Small intestine (tissue), 7 donors: ENCODE results near the gene ACTRT2. TPM values are rescaled to one million over a fixed set of nuclear protein-coding genes. Genes with fewer than 3 reads are reported as not detected.
A peak's percentile ranks its signal among the peaks of the same experiment; 100 is the strongest.

Source experiments
- DNase-seq, 2 donors: peaks; one replicate each; pipeline versions ENCODE4 v3.0.0 to v3.0.0-alpha.2; 2013
- FAIRE-seq: peaks from 2 replicates; lab custom pipeline; 2012; peaks lifted over from hg19 to GRCh38; lab: Jason Lieb, UNC
- H3K27ac ChIP-seq, 3 donors: one replicate each; pipeline ENCODE4 v1.5.1; 2013; ENCODE audit warnings: low read length in 2 of 3, mild to moderate bottlenecking in 2 of 3, control low read depth in 1 of 3, inconsistent platforms in 1 of 3, low read depth in 1 of 3, moderate library complexity in 1 of 3
- H3K27me3 ChIP-seq, 3 donors: one replicate each; pipeline ENCODE4 v1.6.1; 2013; ENCODE audit warnings: low read length in 3 of 3, inconsistent platforms in 1 of 3; ENCODE audit not compliant: control insufficient read depth in 3 of 3, insufficient read depth in 3 of 3
- H3K36me3 ChIP-seq, 3 donors: one replicate each; pipeline ENCODE4 v1.6.1; 2013; ENCODE audit warnings: low read length in 3 of 3, inconsistent platforms in 1 of 3, low read depth in 1 of 3, mild to moderate bottlenecking in 1 of 3, moderate library complexity in 1 of 3; ENCODE audit not compliant: control insufficient read depth in 3 of 3, insufficient read depth in 2 of 3
- H3K4me1 ChIP-seq, 3 donors: one replicate each; pipeline ENCODE4 v1.6.1; 2013; ENCODE audit warnings: low read length in 2 of 3, inconsistent platforms in 1 of 3, low read depth in 1 of 3, mild to moderate bottlenecking in 1 of 3, moderate library complexity in 1 of 3; ENCODE audit not compliant: control insufficient read depth in 3 of 3, insufficient read depth in 2 of 3
- H3K4me3 ChIP-seq, 3 donors: one replicate each; pipeline ENCODE4 v1.5.1; 2013; ENCODE audit warnings: low read length in 3 of 3, control low read depth in 1 of 3, inconsistent platforms in 1 of 3, low read depth in 1 of 3, mild to moderate bottlenecking in 1 of 3, moderate library complexity in 1 of 3
- H3K9me3 ChIP-seq, 2 donors: one replicate each; pipeline ENCODE4 v1.6.1; 2013; ENCODE audit warnings: low read depth in 1 of 2, low read length in 1 of 2; ENCODE audit not compliant: control insufficient read depth in 2 of 2, insufficient read depth in 1 of 2
- WGBS, 3 donors: extraction: QIAGEN DNeasy Blood & Tissue Kit; methylation state at CpG; one replicate each; pipeline ENCODE4 v1.1.7; 2013; 5-methylcytosine and 5-hydroxymethylcytosine counted together
- polyA plus RNA-seq, 4 donors: library from polyadenylated mRNA; stranded (reverse) in 3 of 4; unstranded in 1 of 4; fragments of 200-250 nt in 3 of 4; fragments of 120-200 nt in 1 of 4; gene quantifications; one replicate each; pipeline versions ENCODE4 v1.2.1 to v1.2.3, GENCODE V29; 2013
- donor health status: healthy with polysubstance abuse.
- donor health status: control.
- donor health status: control.
- donor health status: Bipolar disorder and iron deficiency.
- donor health status: healthy.

The ACTRT2 gene
- polyA plus RNA-seq, 4 donors = not detected

DNA sequence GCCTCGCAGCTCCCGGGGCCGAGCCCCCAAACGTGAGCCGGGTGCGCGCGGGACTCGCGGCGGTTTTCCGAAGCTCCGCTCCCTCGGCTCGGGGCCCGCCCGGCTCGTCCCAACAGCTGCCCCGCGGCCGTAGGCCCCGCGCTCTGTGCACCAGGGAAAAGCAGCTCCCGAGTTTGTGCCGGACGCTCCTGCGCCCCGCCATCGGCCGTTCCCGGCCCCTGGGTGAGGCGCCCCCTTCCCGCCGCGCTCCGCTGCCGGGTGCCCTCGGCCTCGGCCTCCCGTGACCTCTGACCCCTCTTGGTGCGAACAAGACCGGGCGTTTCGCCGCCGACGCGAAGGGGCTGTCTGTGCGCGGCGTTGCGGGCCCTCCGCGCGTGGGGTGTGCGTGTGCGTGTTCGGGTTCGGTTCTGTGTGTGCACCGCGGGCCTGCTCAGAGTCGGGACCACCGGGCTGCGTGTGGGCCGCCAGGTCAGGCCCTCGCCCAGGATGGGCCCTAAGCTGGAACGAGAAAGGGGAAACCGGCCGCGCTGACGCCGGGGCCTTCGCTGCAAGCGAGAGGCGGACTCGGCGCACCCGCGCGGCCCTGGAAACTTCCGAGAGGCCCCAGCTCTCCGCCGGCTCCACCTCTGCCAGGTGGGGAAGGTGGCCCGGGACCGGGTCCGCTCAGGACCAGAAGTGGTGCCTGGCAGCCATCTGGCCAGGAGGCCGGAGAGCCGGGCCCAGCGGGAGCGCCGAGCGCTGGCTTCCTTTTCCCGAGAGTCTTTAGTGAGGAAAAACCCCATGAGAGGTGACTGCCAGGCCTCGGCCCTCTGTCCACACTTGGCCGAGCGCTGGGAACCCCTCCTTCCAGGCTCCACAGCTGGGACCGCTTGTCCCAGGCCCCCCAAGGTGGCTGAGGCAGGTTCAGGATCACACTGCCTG, 49.6 kb downstream of the ACTRT2 start:
- H3K4me3 ChIP-seq = peak overlapping the region in 2 of 3 donors; percentile 43 to 63
- H3K36me3 ChIP-seq = peaks cover 0 to 21% (median 0%) of the 10 kb centered on the region in 3 donors
- DNase-seq (peak; percentile 35 to 58), FAIRE-seq (no peak)
- peak overlapping the region; percentile 72 to 87 (median 76) for H3K27ac ChIP-seq
- no peaks in the 10 kb centered on the region for H3K9me3 ChIP-seq
- 4 to 12% (median 12%) methylated on average over 72 to 97 of the region's 97 CpGs for WGBS, 3 donors
- peaks cover 2 to 50% (median 24%) of the 10 kb centered on the region in 3 donors for H3K27me3 ChIP-seq
- H3K4me1 ChIP-seq = peaks cover 0 to 13% (median 0%) of the 10 kb centered on the region in 3 donors

DNA sequence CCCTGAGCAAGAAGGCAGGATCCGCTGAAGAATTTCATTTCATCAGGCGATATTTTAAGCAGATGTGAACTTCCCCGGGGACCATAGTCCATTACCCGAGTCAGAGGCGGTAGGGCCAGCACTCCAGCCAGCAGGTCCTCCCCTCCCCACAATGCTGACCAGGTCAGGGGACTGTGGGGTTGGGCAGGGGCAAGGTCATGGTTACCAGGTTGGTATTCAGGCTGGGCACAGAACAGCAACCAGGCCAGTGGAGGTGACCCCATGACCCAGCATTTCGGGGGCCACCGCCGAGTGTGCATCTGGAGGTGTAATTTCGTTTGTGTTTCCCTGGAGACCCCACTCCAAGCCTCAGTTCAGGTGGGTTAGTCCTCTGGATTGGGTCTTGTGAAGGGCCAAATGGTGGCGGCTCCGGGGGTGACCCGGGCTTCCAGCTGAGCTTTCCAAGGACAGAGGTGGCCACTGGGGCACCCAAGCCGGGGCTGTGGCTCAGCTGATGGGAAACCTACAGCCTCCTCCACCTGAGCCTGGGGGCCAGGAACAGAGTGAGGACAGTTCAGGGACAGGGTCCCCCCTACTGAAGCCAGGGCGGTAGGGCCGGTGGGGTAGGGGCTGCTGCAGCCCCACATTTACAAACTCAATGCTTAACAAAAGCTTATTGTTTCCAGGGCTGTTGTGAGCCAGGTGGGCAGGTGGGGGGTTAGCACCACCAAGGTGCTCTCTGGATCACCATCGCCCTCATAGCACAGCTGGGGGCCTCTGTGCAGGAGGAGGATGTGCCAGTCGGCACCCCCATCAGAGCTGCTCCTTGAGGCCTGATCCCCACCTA, 50.5 kb downstream of the ACTRT2 start:
- H3K4me3 ChIP-seq = peak overlapping the region in 2 of 3 donors; percentile 43 to 63
- WGBS, 3 donors = 16 to 53% (median 34%) methylated on average over 16 to 17 of the region's 17 CpGs
- peak; percentile 26 to 49 for DNase-seq

More for the DNA sequence above, 50.5 kb downstream of the ACTRT2 start:
- Histone ChIP-seq H3K36me3 (peaks cover 0 to 12% (median 0%) of the 10 kb centered on the region in 3 donors), H3K4me1 (peaks cover 0 to 6% (median 0%) of the 10 kb centered on the region in 3 donors), H3K9me3 (no peaks in the 10 kb centered on the region), H3K27ac (peak overlapping the region; percentile 72 to 87 (median 76)), H3K27me3 (peaks cover 2 to 44% (median 25%) of the 10 kb centered on the region in 3 donors)
- FAIRE-seq = no peak

Other genes with a start within 250 kb of the ACTRT2 start
- gene TTC34, start 219.8 kb upstream of the ACTRT2 start, polyA plus RNA-seq = 1 to 10 TPM in 1 of 4 donors, under 1 TPM in 1, not detected in 2; 0.22 to 1.9 TPM
- 10 to 100 TPM in 2 of 4 donors, 1 to 10 TPM in 2; 5.4 to 11.4 (median 8.2) TPM for gene PRDM16, start 47.7 kb downstream of the ACTRT2 start, polyA plus RNA-seq